Body of pancreas (tissue), 4 donors: Measurements from ENCODE around the gene TUSC1. TPM values are rescaled to one million over a fixed set of nuclear protein-coding genes. Genes with fewer than 3 reads are reported as not detected.
A peak's percentile ranks its signal among the peaks of the same experiment; 100 is the strongest.

ENCODE experiments used
- ATAC-seq: fragments of 150-250 bp; one replicate; pipeline ENCODE4 v1.9.1; 2016
- DNase-seq, 4 donors: peaks; one replicate each; pipeline ENCODE4 v3.0.0-alpha.2; 2019
- H3K27ac ChIP-seq, 4 donors: fragments of 200-600 bp; sonication (generic); 1 replicate in 3 of 4; 2 replicates in 1 of 4; pipeline versions ENCODE4 v1.5.1 to v1.6.1; 2016 to 2019; ENCODE audit warnings: mild to moderate bottlenecking in 1 of 4, mixed read lengths in 1 of 4, moderate library complexity in 1 of 4
- H3K27me3 ChIP-seq, 2 donors: fragments of 200-600 bp; sonication (generic); one replicate each; pipeline ENCODE4 v1.6.0; 2016; ENCODE audit warnings: mild to moderate bottlenecking in 1 of 2
- H3K36me3 ChIP-seq, 2 donors: fragments of 200-600 bp; sonication (generic); replicated peaks in 1 of 2; 2 replicates each; pipeline ENCODE4 v1.5.1; 2016; ENCODE audit warnings: low read depth in 2 of 2; ENCODE audit not compliant: insufficient read depth in 1 of 2
- H3K4me1 ChIP-seq: fragments of 200-600 bp; sonication (generic); one replicate; pipeline ENCODE4 v1.6.0; 2016
- H3K4me3 ChIP-seq, 2 donors: fragments of 200-600 bp; sonication (generic); 1 replicate in 1 of 2; 2 replicates in 1 of 2; pipeline ENCODE4 v1.5.1; 2016 to 2019
- H3K9me3 ChIP-seq, 3 donors: fragments of 200-600 bp; sonication (generic); 1 replicate in 2 of 3; 2 replicates in 1 of 3; pipeline ENCODE4 v1.5.1; 2016
- POLR2A ChIP-seq, 3 donors: fragments of 450-650 bp; IDR thresholded peaks; one replicate each; pipeline ENCODE4 v1.6.1; 2016; ENCODE audit warnings: antibody characterized with exemption in 3 of 3, mild to moderate bottlenecking in 2 of 3
- WGBS, 2 donors: methylation state at CpG; one replicate each; pipeline ENCODE4 v1.1.5; 2017; 5-methylcytosine and 5-hydroxymethylcytosine counted together
- intact Hi-C: fragments of 100-400 bp; cut with DNase I; formaldehyde crosslinking; loops from one replicate; pipeline ENCODE4 v1.15.1; 2023
- total RNA-seq, 2 donors: library from RNA; depleted of rRNA; stranded (reverse); fragments of >200 nt; gene quantifications; one replicate each; pipeline ENCODE4 v1.1.0, GENCODE V29; 2016
- TF ChIP-seq, protein P1 (sequence below), 7 experiments: fragments of 450-650 bp in 4 of 7; fragments of 200-600 bp in 3 of 7; sonication (generic) in 3 of 7; IDR thresholded peaks; one replicate each; pipeline ENCODE4 v1.5.1; 2016 to 2019; ENCODE audit warnings: antibody characterized with exemption in 7 of 7

Gene TUSC1
- total RNA-seq, 2 donors from 2014 or later = 14.3 to 24.4 TPM

- H3K4me3 ChIP-seq = no peak overlapping the region
- no peaks in the 10 kb centered on the region for H3K4me1 ChIP-seq
- H3K9me3 ChIP-seq = no peaks in the 10 kb centered on the region
- intact Hi-C loops = no loop called here
- TF ChIP-seq, protein P1, sequence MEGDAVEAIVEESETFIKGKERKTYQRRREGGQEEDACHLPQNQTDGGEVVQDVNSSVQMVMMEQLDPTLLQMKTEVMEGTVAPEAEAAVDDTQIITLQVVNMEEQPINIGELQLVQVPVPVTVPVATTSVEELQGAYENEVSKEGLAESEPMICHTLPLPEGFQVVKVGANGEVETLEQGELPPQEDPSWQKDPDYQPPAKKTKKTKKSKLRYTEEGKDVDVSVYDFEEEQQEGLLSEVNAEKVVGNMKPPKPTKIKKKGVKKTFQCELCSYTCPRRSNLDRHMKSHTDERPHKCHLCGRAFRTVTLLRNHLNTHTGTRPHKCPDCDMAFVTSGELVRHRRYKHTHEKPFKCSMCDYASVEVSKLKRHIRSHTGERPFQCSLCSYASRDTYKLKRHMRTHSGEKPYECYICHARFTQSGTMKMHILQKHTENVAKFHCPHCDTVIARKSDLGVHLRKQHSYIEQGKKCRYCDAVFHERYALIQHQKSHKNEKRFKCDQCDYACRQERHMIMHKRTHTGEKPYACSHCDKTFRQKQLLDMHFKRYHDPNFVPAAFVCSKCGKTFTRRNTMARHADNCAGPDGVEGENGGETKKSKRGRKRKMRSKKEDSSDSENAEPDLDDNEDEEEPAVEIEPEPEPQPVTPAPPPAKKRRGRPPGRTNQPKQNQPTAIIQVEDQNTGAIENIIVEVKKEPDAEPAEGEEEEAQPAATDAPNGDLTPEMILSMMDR (IDR thresholded peaks at IDR 0.05) = no peak
- no peak for TF ChIP-seq POLR2A (IDR thresholded peaks at IDR 0.05)
- no peak for DNase-seq
- no peaks in the 10 kb centered on the region for H3K36me3 ChIP-seq
- ATAC-seq = no peak
- H3K27me3 ChIP-seq = no peaks in the 10 kb centered on the region
- H3K27ac ChIP-seq = no peak overlapping the region
Measured at GRCh38 chr9:25700430-25700829, 22.2 kb upstream of the TUSC1 start.

- no peaks in the 10 kb centered on the region for H3K27me3 ChIP-seq
- no peaks in the 10 kb centered on the region for H3K9me3 ChIP-seq
- TF ChIP-seq POLR2A (IDR thresholded peaks at IDR 0.05) = no peak
- TF ChIP-seq, protein P1 (IDR thresholded peaks at IDR 0.05) = no peak
- H3K27ac ChIP-seq = no peak overlapping the region
- H3K4me1 ChIP-seq = no peaks in the 10 kb centered on the region
- 74 to 77% methylated on average over 4 of the region's 4 CpGs for WGBS, 2 donors
- ATAC-seq (no peak), DNase-seq (no peak)
- no peaks in the 10 kb centered on the region for H3K36me3 ChIP-seq
- intact Hi-C loops = no loop called here
- H3K4me3 ChIP-seq = no peak overlapping the region
Measured at GRCh38 chr9:25691786-25692185, 13.5 kb upstream of the TUSC1 start.

GRCh38 chr9:25684321-25684720 is 6.1 kb upstream of the TUSC1 start:
- DNase-seq (no peak), ATAC-seq (no peak)
- no peaks in the 10 kb centered on the region for H3K27me3 ChIP-seq
- TF ChIP-seq, protein P1 (IDR thresholded peaks at IDR 0.05) = no peak
- no peak for TF ChIP-seq POLR2A (IDR thresholded peaks at IDR 0.05)
- no peaks in the 10 kb centered on the region for H3K9me3 ChIP-seq
- H3K27ac ChIP-seq = no peak overlapping the region
- no peak overlapping the region for H3K4me3 ChIP-seq
- intact Hi-C loops = no loop called here
- H3K4me1 ChIP-seq = peaks cover 1% of the 10 kb centered on the region
- H3K36me3 ChIP-seq = no peaks in the 10 kb centered on the region

- no peak for ATAC-seq
- intact Hi-C loops = no loop called here
- peaks cover 19% of the 10 kb centered on the region for H3K4me1 ChIP-seq
- H3K27ac ChIP-seq = no peak overlapping the region
- DNase-seq = no peak
- no peaks in the 10 kb centered on the region for H3K36me3 ChIP-seq
- no peaks in the 10 kb centered on the region for H3K27me3 ChIP-seq
- 66 to 84% methylated on average over 4 of the region's 4 CpGs for WGBS, 2 donors
- TF ChIP-seq, protein P1 (IDR thresholded peaks at IDR 0.05) = no peak
- no peak for TF ChIP-seq POLR2A (IDR thresholded peaks at IDR 0.05)
- H3K4me3 ChIP-seq = no peak overlapping the region
- no peaks in the 10 kb centered on the region for H3K9me3 ChIP-seq
Measured at GRCh38 chr9:25681266-25681665, 3.0 kb upstream of the TUSC1 start.

GRCh38 chr9:25678846-25679360 is 659 bp upstream of the TUSC1 start:
- TF ChIP-seq, protein P1 (IDR thresholded peaks at IDR 0.05) = no peak
- TF ChIP-seq POLR2A (IDR thresholded peaks at IDR 0.05) = no peak
- intact Hi-C loops = no loop called here

More at GRCh38 chr9:25678846-25679360, 659 bp upstream of the TUSC1 start:
- ATAC-seq = no peak
- DNase-seq = no peak
- Histone ChIP-seq H3K4me3 (peak overlapping the region in 1 of 2 donors; percentile 48), H3K36me3 (no peaks in the 10 kb centered on the region), H3K27me3 (no peaks in the 10 kb centered on the region), H3K9me3 (no peaks in the 10 kb centered on the region), H3K27ac (peak overlapping the region; percentile 74 to 98 (median 96)), H3K4me1 (peaks cover 19% of the 10 kb centered on the region)
- 43% methylated on average over 4 of the region's 4 CpGs for WGBS, 2 donors
